Adrenal gland (tissue), 12 donors: ENCODE measurements around the gene CREG2. TPM values are rescaled to one million over a fixed set of nuclear protein-coding genes. Genes with fewer than 3 reads are reported as not detected.

Experiments
- DNase-seq, 7 donors: peaks; one replicate each; pipeline ENCODE4 v3.0.0-alpha.2; 2019 to 2020
- H3K27ac ChIP-seq, 5 donors: fragments of 200-600 bp; sonication (generic) in 4 of 5; 1 replicate in 3 of 5; 2 replicates in 2 of 5; pipeline versions ENCODE4 v1.5.1 to v1.8.0; 2016 to 2020; ENCODE audit warnings: mild to moderate bottlenecking in 1 of 5
- H3K27me3 ChIP-seq: fragments of 200-600 bp; 2 replicates; pipeline ENCODE4 v1.8.0; 2021
- H3K36me3 ChIP-seq, 2 donors: fragments of 200-600 bp; replicated peaks in 1 of 2; 1 replicate in 1 of 2; 2 replicates in 1 of 2; pipeline versions ENCODE4 v1.5.1 to v1.8.0; 2018 to 2022
- H3K4me1 ChIP-seq, 2 donors: fragments of 200-600 bp; replicated peaks in 1 of 2; 1 replicate in 1 of 2; 2 replicates in 1 of 2; pipeline versions ENCODE4 v1.5.1 to v1.8.0; 2018 to 2021
- H3K4me3 ChIP-seq, 4 donors: fragments of 200-600 bp; sonication (generic) in 3 of 4; one replicate each; pipeline ENCODE4 v1.5.1; 2016 to 2018
- H3K9me3 ChIP-seq, 3 donors: fragments of 200-600 bp; sonication (generic) in 1 of 3; replicated peaks in 1 of 3; 1 replicate in 2 of 3; 2 replicates in 1 of 3; pipeline versions ENCODE4 v1.5.1 to v1.8.0; 2016 to 2021
- CTCF ChIP-seq, 6 experiments: fragments of 450-650 bp in 4 of 6; fragments of 200-600 bp in 2 of 6; sonication (generic) in 1 of 6; IDR thresholded peaks; 1 replicate in 5 of 6; 2 replicates in 1 of 6; pipeline versions ENCODE4 v1.5.1 to v1.8.0; 2016 to 2021; ENCODE audit warnings: antibody characterized with exemption in 6 of 6, mild to moderate bottlenecking in 2 of 6, moderate library complexity in 1 of 6
- POLR2A ChIP-seq, 2 donors: fragments of 450-650 bp; IDR thresholded peaks; one replicate each; pipeline ENCODE4 v1.6.1; 2017; ENCODE audit warnings: antibody characterized with exemption in 2 of 2, mild to moderate bottlenecking in 2 of 2, moderate library complexity in 1 of 2
- WGBS, 4 donors: extraction: QIAGEN DNeasy Blood & Tissue Kit in 2 of 4; methylation state at CpG; one replicate each; pipeline versions ENCODE4 v1.1.5 to v1.1.7; 2013 to 2017; 5-methylcytosine and 5-hydroxymethylcytosine counted together
- intact Hi-C, 2 donors: fragments of 100-400 bp; cut with DNase I; formaldehyde crosslinking; loops; one replicate each; pipeline versions ENCODE4 v1.14.1 to v1.15.0; 2022 to 2023
- polyA plus RNA-seq, 3 donors: library from polyadenylated mRNA; stranded (reverse); fragments of 200-250 nt in 2 of 3; fragments of 350-450 nt in 1 of 3; fragmentation: Illumina TruSeq in 1 of 3; extraction: RNeasy Lipid Tissue Mini Kit (QIAGEN cat#74804) in 1 of 3; gene quantifications; one replicate each; pipeline ENCODE4 v1.2.3, GENCODE V29; 2013 to 2014
- total RNA-seq, 9 donors: library from RNA; depleted of rRNA in 4 of 9; stranded (reverse); fragments of >200 nt in 4 of 9; fragments of 120-200 nt in 1 of 9; fragmentation: NEBNext Ultra II Directional in 1 of 9; extraction: Animal tissue kit (Norgen Biotek cat#: 25700) in 1 of 9; gene quantifications; one replicate each; pipeline versions ENCODE4 v1.1.0 to v1.2.4, GENCODE V29; 2013 to 2023
- donor health status: healthy with polysubstance abuse.
- donor health status: Bipolar disorder and iron deficiency.
- donor health status: DM: yes; HTN: yes; CAD: no.
- donor health status: DM: no; HTN: no; CAD: no.
- donor health status: DM: no; HTN: no; CAD: no.
- donor health status: DM: yes; HTN: yes; CAD: no.

Gene CREG2
- total and polyA plus RNA-seq, 12 donors: 0.02 to 0.55 (median 0.26) TPM; not detected in 8

GRCh38 chr2:101398116-101398821 lies 11.0 kb upstream of the CREG2 start:
- H3K4me3 ChIP-seq: no peak overlapping the region
- no peak for DNase-seq
- no peaks in the 10 kb centered on the region for H3K4me1 ChIP-seq
- no peak overlapping the region for H3K27ac ChIP-seq
- H3K9me3 ChIP-seq: no peaks in the 10 kb centered on the region
- no peaks in the 10 kb centered on the region for H3K27me3 ChIP-seq
- TF ChIP-seq POLR2A (IDR thresholded peaks at IDR 0.05): no peak
- no peak for TF ChIP-seq CTCF (IDR thresholded peaks at IDR 0.05)
- WGBS, 4 donors: 63 to 73% (median 67%) methylated on average over 10 of the region's 10 CpGs
- no peaks in the 10 kb centered on the region for H3K36me3 ChIP-seq
- intact Hi-C loops: no loop called here

- Histone ChIP-seq H3K4me3 (no peak overlapping the region), H3K27me3 (peaks cover 2% of the 10 kb centered on the region), H3K36me3 (no peaks in the 10 kb centered on the region), H3K4me1 (no peaks in the 10 kb centered on the region), H3K9me3 (no peaks in the 10 kb centered on the region), H3K27ac (no peak overlapping the region)
- TF ChIP-seq POLR2A (IDR thresholded peaks at IDR 0.05): no peak
- no peak for TF ChIP-seq CTCF (IDR thresholded peaks at IDR 0.05)
- peak in 3 of 7 donors; percentile 20 to 29 (median 23) for DNase-seq
- whole genome bisulfite sequencing, 4 donors: 41 to 60% (median 52%) methylated on average over 2 of the region's 2 CpGs
- intact Hi-C loops: no loop called here
These were observed 9.0 kb upstream of the CREG2 start for GRCh38 chr2:101396316-101396717.

GRCh38 chr2:101395545-101396315 lies 8.4 kb upstream of the CREG2 start:
- H3K4me3 ChIP-seq: no peak overlapping the region
- intact Hi-C loops: no loop called here
- DNase-seq: no peak
- no peaks in the 10 kb centered on the region for H3K9me3 ChIP-seq
- WGBS, 4 donors: 82 to 85% (median 84%) methylated on average over 6 of the region's 6 CpGs
- H3K4me1 ChIP-seq: no peaks in the 10 kb centered on the region
- H3K27me3 ChIP-seq: peaks cover 8% of the 10 kb centered on the region
- no peak for TF ChIP-seq POLR2A (IDR thresholded peaks at IDR 0.05)
- TF ChIP-seq CTCF (IDR thresholded peaks at IDR 0.05): no peak
- H3K36me3 ChIP-seq: no peaks in the 10 kb centered on the region
- no peak overlapping the region for H3K27ac ChIP-seq

- WGBS, 4 donors: 28 to 40% (median 31%) methylated on average over 4 of the region's 4 CpGs
- no peak for TF ChIP-seq POLR2A (IDR thresholded peaks at IDR 0.05)
- TF ChIP-seq CTCF (IDR thresholded peaks at IDR 0.05): no peak
- H3K36me3 ChIP-seq: no peaks in the 10 kb centered on the region
- H3K4me1 ChIP-seq: peaks cover 9 to 16% of the 10 kb centered on the region in 2 donors
- no peaks in the 10 kb centered on the region for H3K9me3 ChIP-seq
- H3K27ac ChIP-seq: no peak overlapping the region
- H3K4me3 ChIP-seq: no peak overlapping the region
- peaks cover 26% of the 10 kb centered on the region for H3K27me3 ChIP-seq
- no peak for DNase-seq
- intact Hi-C loops: loop anchor here in 1 of 2 donors (5.0 kb wide), 1 partner anchor 46 kb away; no protein-coding TSS in a partner anchor
These were observed 929 bp upstream of the CREG2 start for GRCh38 chr2:101388232-101388631.
